H1 (cell line): ENCODE data around the gene CCDC14.

ENCODE experiments used
- CTCF ChIP-seq, 3 experiments: IDR thresholded peaks; 1 replicate in 2 of 3; 2 replicates in 1 of 3; pipeline versions ENCODE4 v1.5.1 to v1.6.1; 2011; ENCODE audit warnings: low read length in 3 of 3, mild to moderate bottlenecking in 3 of 3, inconsistent platforms in 2 of 3, low read depth in 1 of 3, moderate library complexity in 1 of 3; ENCODE audit not compliant: insufficient read depth in 1 of 3; ENCODE audit errors: control extremely low read depth in 1 of 3
- JUND ChIP-seq: IDR thresholded peaks from 2 replicates; pipeline ENCODE4 v1.6.1; 2011; ENCODE audit warnings: mild to moderate bottlenecking, improper control_type of control experiment, low read length
- MAX ChIP-seq: IDR thresholded peaks from 2 replicates; pipeline ENCODE4 v1.6.1; 2012; ENCODE audit warnings: inconsistent platforms
- PHF8 ChIP-seq: fragments of 200-600 bp; sonication (generic); conservative IDR thresholded peaks from 2 replicates; pipeline ENCODE4 v1.7.1; 2012; ENCODE audit warnings: low read depth, mild to moderate bottlenecking, inconsistent platforms, low read length, moderate library complexity
- RFX5 ChIP-seq: IDR thresholded peaks from 2 replicates; pipeline ENCODE4 v1.6.1; 2011; ENCODE audit warnings: low read depth, low read length, improper control_type of control experiment, borderline replicate concordance

GRCh38 chr3:123949641-123950040 lies 11.4 kb downstream of the CCDC14 start:
- no peak for TF ChIP-seq CTCF (IDR thresholded peaks at IDR 0.05; ENCODE audit: control extremely low read depth in 1 of 3, insufficient read depth in 1 of 3, low read depth in 1 of 3, low read length in 3 of 3)
- TF ChIP-seq JUND = no peak
- no peak for TF ChIP-seq MAX
- TF ChIP-seq PHF8 = no peak
- TF ChIP-seq RFX5 = no peak
